GM12878 (cell line): ENCODE measurements around the gene PHOSPHO1. TPM values are rescaled to one million over a fixed set of nuclear protein-coding genes. Genes with fewer than 3 reads are reported as not detected.

Experiments
- BCL11A ChIP-seq: IDR thresholded peaks from 2 replicates; pipeline ENCODE4 v1.6.1; 2011; ENCODE audit warnings: low read depth, low read length
- BRCA1 ChIP-seq: IDR thresholded peaks from 2 replicates; pipeline ENCODE4 v1.6.1; 2011; ENCODE audit warnings: low read depth, low read length, improper control_type of control experiment
- CHD2 ChIP-seq: IDR thresholded peaks from 2 replicates; pipeline ENCODE4 v1.6.1; 2011; ENCODE audit warnings: low read depth, low read length, improper control_type of control experiment, borderline replicate concordance
- KAT2A ChIP-seq: conservative IDR thresholded peaks from 2 replicates; pipeline ENCODE4 v1.6.1; 2011; ENCODE audit warnings: low read depth, low read length; ENCODE audit not compliant: control insufficient read depth
- MYB ChIP-seq: fragments of 150-350 bp; IDR thresholded peaks from 2 replicates; pipeline ENCODE4 v1.6.1; 2014; ENCODE audit warnings: mild to moderate bottlenecking, low read depth, low read length, borderline replicate concordance
- NFIC ChIP-seq: IDR thresholded peaks from 2 replicates; pipeline ENCODE4 v1.6.1; 2012; ENCODE audit warnings: low read depth, mild to moderate bottlenecking, inconsistent platforms, low read length, moderate library complexity
- NFXL1 ChIP-seq: fragments of 450-650 bp; IDR thresholded peaks from 2 replicates; pipeline ENCODE4 v1.6.1; 2017; ENCODE audit warnings: antibody characterized with exemption, mild to moderate bottlenecking, borderline replicate concordance
- NRF1 ChIP-seq: conservative IDR thresholded peaks from 2 replicates; pipeline ENCODE4 v1.6.1; 2011; ENCODE audit warnings: mild to moderate bottlenecking, low read depth, low read length, improper control_type of control experiment
- RBBP5 ChIP-seq: fragments of 200-600 bp; sonication (generic); conservative IDR thresholded peaks from 2 replicates; pipeline ENCODE4 v1.6.1; 2016
- RFX5 ChIP-seq: IDR thresholded peaks from 2 replicates; pipeline ENCODE4 v1.6.1; 2011; ENCODE audit warnings: low read depth, low read length, improper control_type of control experiment
- SREBF1 ChIP-seq: IDR thresholded peaks from 2 replicates; pipeline ENCODE4 v1.6.1; 2012; ENCODE audit warnings: mild to moderate bottlenecking, low read length
- SRF ChIP-seq, 2 experiments: IDR thresholded peaks; 2 replicates each; pipeline ENCODE4 v1.6.1; 2011; ENCODE audit warnings: low read depth in 2 of 2, low read length in 2 of 2, mild to moderate bottlenecking in 1 of 2, moderate library complexity in 1 of 2
- SUPT20H ChIP-seq: IDR thresholded peaks from 2 replicates; pipeline ENCODE4 v1.6.1; 2011; ENCODE audit warnings: low read depth, mild to moderate bottlenecking, low read length, moderate library complexity, borderline replicate concordance; ENCODE audit not compliant: control insufficient read depth
- TAF1 ChIP-seq: IDR thresholded peaks from 2 replicates; pipeline ENCODE4 v1.6.1; 2011; ENCODE audit warnings: mild to moderate bottlenecking, low read depth, low read length, borderline replicate concordance
- TCF7 ChIP-seq: IDR thresholded peaks from 2 replicates; pipeline ENCODE4 v1.6.1; 2014; ENCODE audit warnings: antibody characterized with exemption, borderline replicate concordance
- YY1 ChIP-seq: IDR thresholded peaks from 2 replicates; pipeline ENCODE4 v1.6.1; 2011; ENCODE audit warnings: low read depth, mild to moderate bottlenecking, low read length
- polyA plus RNA-seq, 11 experiments: library from polyadenylated mRNA; depleted of rRNA in 4 of 11; unstranded in 6 of 11; stranded (reverse) in 5 of 11; fragments of >200 nt; fragmentation: Nextera tagmentation in 4 of 11; fragmentation: Illumina TruSeq in 1 of 11; extraction: Ambion mirVana in 4 of 11; extraction: Trizol in 1 of 11; gene quantifications; 1 replicate in 1 of 11; 2 replicates in 10 of 11; pipeline versions ENCODE4 v1.2.1 to v1.2.3, GENCODE V29; 2011 to 2016; ENCODE audit warnings: inconsistent platforms in 2 of 11, missing spikeins in 2 of 11, low read depth in 1 of 11
- total RNA-seq, 4 experiments: library from RNA; depleted of rRNA in 3 of 4; stranded (reverse); fragments of >200 nt in 3 of 4; fragmentation: Illumina TruSeq in 1 of 4; extraction: Trizol in 1 of 4; gene quantifications; 2 replicates each; pipeline versions ENCODE4 v1.2.1 to v1.2.3, GENCODE V29; 2013 to 2021
- TF ChIP-seq, protein P1 (sequence below): fragments of 450-650 bp; conservative IDR thresholded peaks from 2 replicates; pipeline ENCODE4 v1.6.1; 2017; ENCODE audit warnings: mild to moderate bottlenecking, moderate library complexity
- TF ChIP-seq, protein P2 (sequence below): fragments of 450-650 bp; IDR thresholded peaks from 2 replicates; pipeline ENCODE4 v1.6.1; 2014; ENCODE audit warnings: mild to moderate bottlenecking
- TF ChIP-seq, protein P3 (sequence below): fragments of 450-650 bp; IDR thresholded peaks from 2 replicates; pipeline ENCODE4 v1.6.1; 2017; ENCODE audit warnings: mild to moderate bottlenecking, low read depth, inconsistent platforms; ENCODE audit not compliant: poor library complexity, severe bottlenecking
- TF ChIP-seq, protein P4 (sequence below): IDR thresholded peaks from 2 replicates; pipeline ENCODE4 v1.6.1; 2012; ENCODE audit warnings: low read length, inconsistent platforms
- TF ChIP-seq, protein P5 (sequence below): fragments of 450-650 bp; IDR thresholded peaks from 2 replicates; pipeline ENCODE4 v1.6.1; 2017; ENCODE audit warnings: borderline replicate concordance
- TF ChIP-seq, protein P6 (sequence below): IDR thresholded peaks from 2 replicates; pipeline ENCODE4 v1.6.1; 2012; ENCODE audit warnings: low read depth, low read length, improper control_type of control experiment

PHOSPHO1 gene
- total and polyA plus RNA-seq, 10 of the 15 experiments (the other 5 are each of a cell fraction or from before 2014, with no cell fraction given): 0.03 to 1.5 (median 0.16) TPM; not detected in 2

DNA sequence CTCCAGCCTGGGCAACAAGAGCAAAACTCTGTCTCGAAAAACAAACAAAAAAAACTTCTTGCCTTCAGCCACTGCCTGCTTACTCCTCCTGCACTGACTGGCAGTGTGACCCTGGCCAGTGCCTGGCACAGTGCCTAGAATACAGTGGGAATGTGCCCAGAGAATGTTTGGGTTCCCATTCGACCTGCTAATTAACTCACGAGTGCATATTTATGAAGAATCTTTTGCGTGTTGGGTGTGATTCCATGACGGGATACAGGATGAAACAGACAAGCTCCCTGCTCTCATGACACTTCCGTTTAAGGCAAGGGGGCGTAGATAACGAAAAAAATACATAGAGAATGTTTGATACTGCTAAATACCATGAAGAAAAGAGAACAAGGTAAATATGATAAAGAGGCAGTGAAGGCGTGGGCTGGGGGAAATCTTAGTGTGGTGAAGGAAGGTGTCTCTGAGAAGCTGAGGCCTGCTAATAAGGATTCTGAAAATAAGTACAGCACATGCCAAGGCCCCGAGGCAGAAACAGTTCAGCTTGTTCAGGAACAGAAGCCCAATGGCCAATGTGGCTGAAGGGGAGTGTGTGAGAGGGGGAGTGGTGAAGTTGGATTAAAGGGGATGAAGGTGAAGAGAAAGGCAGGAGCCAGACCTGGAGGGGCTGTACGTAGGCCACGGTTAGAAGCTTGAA, 15.8 kb downstream of the PHOSPHO1 start (continued):
- TF ChIP-seq, protein P1, sequence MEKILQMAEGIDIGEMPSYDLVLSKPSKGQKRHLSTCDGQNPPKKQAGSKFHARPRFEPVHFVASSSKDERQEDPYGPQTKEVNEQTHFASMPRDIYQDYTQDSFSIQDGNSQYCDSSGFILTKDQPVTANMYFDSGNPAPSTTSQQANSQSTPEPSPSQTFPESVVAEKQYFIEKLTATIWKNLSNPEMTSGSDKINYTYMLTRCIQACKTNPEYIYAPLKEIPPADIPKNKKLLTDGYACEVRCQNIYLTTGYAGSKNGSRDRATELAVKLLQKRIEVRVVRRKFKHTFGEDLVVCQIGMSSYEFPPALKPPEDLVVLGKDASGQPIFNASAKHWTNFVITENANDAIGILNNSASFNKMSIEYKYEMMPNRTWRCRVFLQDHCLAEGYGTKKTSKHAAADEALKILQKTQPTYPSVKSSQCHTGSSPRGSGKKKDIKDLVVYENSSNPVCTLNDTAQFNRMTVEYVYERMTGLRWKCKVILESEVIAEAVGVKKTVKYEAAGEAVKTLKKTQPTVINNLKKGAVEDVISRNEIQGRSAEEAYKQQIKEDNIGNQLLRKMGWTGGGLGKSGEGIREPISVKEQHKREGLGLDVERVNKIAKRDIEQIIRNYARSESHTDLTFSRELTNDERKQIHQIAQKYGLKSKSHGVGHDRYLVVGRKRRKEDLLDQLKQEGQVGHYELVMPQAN: no peak
- no peak for TF ChIP-seq NFIC
- no peak for TF ChIP-seq BRCA1
- TF ChIP-seq, protein P2, sequence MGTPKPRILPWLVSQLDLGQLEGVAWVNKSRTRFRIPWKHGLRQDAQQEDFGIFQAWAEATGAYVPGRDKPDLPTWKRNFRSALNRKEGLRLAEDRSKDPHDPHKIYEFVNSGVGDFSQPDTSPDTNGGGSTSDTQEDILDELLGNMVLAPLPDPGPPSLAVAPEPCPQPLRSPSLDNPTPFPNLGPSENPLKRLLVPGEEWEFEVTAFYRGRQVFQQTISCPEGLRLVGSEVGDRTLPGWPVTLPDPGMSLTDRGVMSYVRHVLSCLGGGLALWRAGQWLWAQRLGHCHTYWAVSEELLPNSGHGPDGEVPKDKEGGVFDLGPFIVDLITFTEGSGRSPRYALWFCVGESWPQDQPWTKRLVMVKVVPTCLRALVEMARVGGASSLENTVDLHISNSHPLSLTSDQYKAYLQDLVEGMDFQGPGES: no peak
- TF ChIP-seq, protein P3, sequence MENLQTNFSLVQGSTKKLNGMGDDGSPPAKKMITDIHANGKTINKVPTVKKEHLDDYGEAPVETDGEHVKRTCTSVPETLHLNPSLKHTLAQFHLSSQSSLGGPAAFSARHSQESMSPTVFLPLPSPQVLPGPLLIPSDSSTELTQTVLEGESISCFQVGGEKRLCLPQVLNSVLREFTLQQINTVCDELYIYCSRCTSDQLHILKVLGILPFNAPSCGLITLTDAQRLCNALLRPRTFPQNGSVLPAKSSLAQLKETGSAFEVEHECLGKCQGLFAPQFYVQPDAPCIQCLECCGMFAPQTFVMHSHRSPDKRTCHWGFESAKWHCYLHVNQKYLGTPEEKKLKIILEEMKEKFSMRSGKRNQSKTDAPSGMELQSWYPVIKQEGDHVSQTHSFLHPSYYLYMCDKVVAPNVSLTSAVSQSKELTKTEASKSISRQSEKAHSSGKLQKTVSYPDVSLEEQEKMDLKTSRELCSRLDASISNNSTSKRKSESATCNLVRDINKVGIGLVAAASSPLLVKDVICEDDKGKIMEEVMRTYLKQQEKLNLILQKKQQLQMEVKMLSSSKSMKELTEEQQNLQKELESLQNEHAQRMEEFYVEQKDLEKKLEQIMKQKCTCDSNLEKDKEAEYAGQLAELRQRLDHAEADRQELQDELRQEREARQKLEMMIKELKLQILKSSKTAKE: no peak
- no peak for TF ChIP-seq NRF1
- TF ChIP-seq, protein P4, sequence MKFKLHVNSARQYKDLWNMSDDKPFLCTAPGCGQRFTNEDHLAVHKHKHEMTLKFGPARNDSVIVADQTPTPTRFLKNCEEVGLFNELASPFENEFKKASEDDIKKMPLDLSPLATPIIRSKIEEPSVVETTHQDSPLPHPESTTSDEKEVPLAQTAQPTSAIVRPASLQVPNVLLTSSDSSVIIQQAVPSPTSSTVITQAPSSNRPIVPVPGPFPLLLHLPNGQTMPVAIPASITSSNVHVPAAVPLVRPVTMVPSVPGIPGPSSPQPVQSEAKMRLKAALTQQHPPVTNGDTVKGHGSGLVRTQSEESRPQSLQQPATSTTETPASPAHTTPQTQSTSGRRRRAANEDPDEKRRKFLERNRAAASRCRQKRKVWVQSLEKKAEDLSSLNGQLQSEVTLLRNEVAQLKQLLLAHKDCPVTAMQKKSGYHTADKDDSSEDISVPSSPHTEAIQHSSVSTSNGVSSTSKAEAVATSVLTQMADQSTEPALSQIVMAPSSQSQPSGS: no peak
- TF ChIP-seq TAF1: no peak
- no peak for TF ChIP-seq RBBP5
- no peak for TF ChIP-seq CHD2
- TF ChIP-seq, protein P5, sequence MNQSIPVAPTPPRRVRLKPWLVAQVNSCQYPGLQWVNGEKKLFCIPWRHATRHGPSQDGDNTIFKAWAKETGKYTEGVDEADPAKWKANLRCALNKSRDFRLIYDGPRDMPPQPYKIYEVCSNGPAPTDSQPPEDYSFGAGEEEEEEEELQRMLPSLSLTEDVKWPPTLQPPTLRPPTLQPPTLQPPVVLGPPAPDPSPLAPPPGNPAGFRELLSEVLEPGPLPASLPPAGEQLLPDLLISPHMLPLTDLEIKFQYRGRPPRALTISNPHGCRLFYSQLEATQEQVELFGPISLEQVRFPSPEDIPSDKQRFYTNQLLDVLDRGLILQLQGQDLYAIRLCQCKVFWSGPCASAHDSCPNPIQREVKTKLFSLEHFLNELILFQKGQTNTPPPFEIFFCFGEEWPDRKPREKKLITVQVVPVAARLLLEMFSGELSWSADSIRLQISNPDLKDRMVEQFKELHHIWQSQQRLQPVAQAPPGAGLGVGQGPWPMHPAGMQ: no peak
- TF ChIP-seq SREBF1: no peak
- TF ChIP-seq TCF7: no peak
- no peak for TF ChIP-seq KAT2A
- TF ChIP-seq, protein P6, sequence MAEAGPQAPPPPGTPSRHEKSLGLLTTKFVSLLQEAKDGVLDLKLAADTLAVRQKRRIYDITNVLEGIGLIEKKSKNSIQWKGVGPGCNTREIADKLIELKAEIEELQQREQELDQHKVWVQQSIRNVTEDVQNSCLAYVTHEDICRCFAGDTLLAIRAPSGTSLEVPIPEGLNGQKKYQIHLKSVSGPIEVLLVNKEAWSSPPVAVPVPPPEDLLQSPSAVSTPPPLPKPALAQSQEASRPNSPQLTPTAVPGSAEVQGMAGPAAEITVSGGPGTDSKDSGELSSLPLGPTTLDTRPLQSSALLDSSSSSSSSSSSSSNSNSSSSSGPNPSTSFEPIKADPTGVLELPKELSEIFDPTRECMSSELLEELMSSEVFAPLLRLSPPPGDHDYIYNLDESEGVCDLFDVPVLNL: no peak
- no peak for TF ChIP-seq YY1
- TF ChIP-seq NFXL1: no peak
- TF ChIP-seq SUPT20H: no peak
- no peak for TF ChIP-seq RFX5
- peak in 1 of 2 experiments; percentile 67; a peak in 1 of 4 replicates for TF ChIP-seq SRF (IDR thresholded peaks at IDR 0.05; ENCODE audit: low read depth in 2 of 2, low read length in 2 of 2)
- TF ChIP-seq MYB: no peak
- TF ChIP-seq BCL11A: no peak
